SK-N-SH treated with all-trans-retinoic acid at 6 μM for 48 hours (cell line): ENCODE results near the gene MYEOV.

Experiments
- ATAC-seq: fragments of 200-7000 bp; cut with Tn5 transposase; 3 replicates; pipeline ENCODE4 v1.9.1; 2020; ENCODE audit warnings: mild to moderate bottlenecking, moderate library complexity
- ARNTL ChIP-seq: fragments of 450-650 bp; formaldehyde crosslinking; IDR thresholded peaks from 2 replicates; pipeline ENCODE4 v1.5.0; 2020; ENCODE audit warnings: low read depth, mild to moderate bottlenecking, moderate library complexity, borderline replicate concordance
- BACH2 ChIP-seq: fragments of 250-450 bp; sonication (Bioruptor Pico); IDR thresholded peaks from 2 replicates; pipeline ENCODE4 v1.9.0; 2021; ENCODE audit warnings: mild to moderate bottlenecking, borderline replicate concordance
- CSDC2 ChIP-seq: fragments of 250-450 bp; sonication (Bioruptor Pico); IDR thresholded peaks from 2 replicates; pipeline ENCODE4 v1.5.0; 2020; ENCODE audit warnings: mild to moderate bottlenecking, moderate library complexity
- ESRRG ChIP-seq: fragments of 250-450 bp; sonication (Bioruptor Pico); IDR thresholded peaks from 2 replicates; pipeline ENCODE4 v1.6.1; 2021; ENCODE audit warnings: mild to moderate bottlenecking
- GLIS3 ChIP-seq: fragments of 250-450 bp; sonication (Bioruptor Pico); IDR thresholded peaks from 2 replicates; pipeline ENCODE4 v1.5.0; 2020; ENCODE audit warnings: mild to moderate bottlenecking, moderate library complexity
- ISL1 ChIP-seq: fragments of 250-450 bp; sonication (Bioruptor Pico); IDR thresholded peaks from 2 replicates; pipeline ENCODE4 v2.1.2; 2022; ENCODE audit warnings: mild to moderate bottlenecking, moderate library complexity
- OSR1 ChIP-seq: fragments of 250-450 bp; sonication (Bioruptor Pico); IDR thresholded peaks from 2 replicates; pipeline ENCODE4 v1.8.0; 2022; ENCODE audit warnings: moderate library complexity, mild to moderate bottlenecking, inconsistent platforms
- PPARA ChIP-seq: fragments of 250-450 bp; sonication (Bioruptor Pico); IDR thresholded peaks from 2 replicates; pipeline ENCODE4 v1.5.0; 2020; ENCODE audit warnings: mild to moderate bottlenecking, borderline replicate concordance
- RARB ChIP-seq: fragments of 250-450 bp; sonication (Bioruptor Pico); IDR thresholded peaks from 2 replicates; pipeline ENCODE4 v1.8.0; 2021; ENCODE audit warnings: mild to moderate bottlenecking, moderate library complexity
- SNAI2 ChIP-seq: fragments of 250-450 bp; sonication (Bioruptor Pico); IDR thresholded peaks from 2 replicates; pipeline ENCODE4 v1.5.0; 2020; ENCODE audit warnings: mild to moderate bottlenecking, moderate library complexity
- TCF4 ChIP-seq: fragments of 250-450 bp; sonication (Bioruptor Pico); IDR thresholded peaks from 2 replicates; pipeline ENCODE4 v1.8.0; 2021; ENCODE audit warnings: mild to moderate bottlenecking, moderate library complexity, borderline replicate concordance
- TOX ChIP-seq: fragments of 250-450 bp; sonication (Bioruptor Pico); IDR thresholded peaks from 2 replicates; pipeline ENCODE4 v1.8.0; 2021; ENCODE audit warnings: mild to moderate bottlenecking, moderate library complexity, borderline replicate concordance
- ZC3H10 ChIP-seq: fragments of 250-450 bp; sonication (Bioruptor Pico); IDR thresholded peaks from 2 replicates; pipeline ENCODE4 v1.5.1; 2021; ENCODE audit warnings: mild to moderate bottlenecking, moderate library complexity
- ZFP3 ChIP-seq: fragments of 250-450 bp; sonication (Bioruptor Pico); IDR thresholded peaks from 2 replicates; pipeline ENCODE4 v1.5.0; 2020; ENCODE audit warnings: mild to moderate bottlenecking, moderate library complexity
- ZFP30 ChIP-seq: fragments of 450-650 bp; formaldehyde crosslinking; IDR thresholded peaks from 2 replicates; pipeline ENCODE4 v1.5.0; 2022; ENCODE audit warnings: mild to moderate bottlenecking, moderate library complexity
- ZNF565 ChIP-seq: fragments of 450-650 bp; formaldehyde crosslinking; conservative IDR thresholded peaks from 2 replicates; pipeline ENCODE4 v1.5.0; 2020; ENCODE audit warnings: low read depth, mild to moderate bottlenecking, moderate library complexity
- ZNF70 ChIP-seq: fragments of 450-650 bp; formaldehyde crosslinking; IDR thresholded peaks from 2 replicates; pipeline ENCODE4 v1.5.0; 2020; ENCODE audit warnings: mild to moderate bottlenecking, moderate library complexity
- ZNF8 ChIP-seq: fragments of 450-650 bp; formaldehyde crosslinking; IDR thresholded peaks from 2 replicates; pipeline ENCODE4 v1.5.0; 2020; ENCODE audit warnings: mild to moderate bottlenecking, moderate library complexity
- TF ChIP-seq, protein P1 (sequence below): fragments of 250-450 bp; sonication (Bioruptor Pico); IDR thresholded peaks from 2 replicates; pipeline ENCODE4 v1.5.0; 2020; ENCODE audit warnings: mild to moderate bottlenecking, moderate library complexity
- TF ChIP-seq, protein P2 (sequence below): fragments of 250-450 bp; sonication (Bioruptor Pico); IDR thresholded peaks from 2 replicates; pipeline ENCODE4 v1.8.0; 2021; ENCODE audit warnings: low read depth, mild to moderate bottlenecking, moderate library complexity, borderline replicate concordance
- TF ChIP-seq, protein P3 (sequence below): fragments of 250-450 bp; sonication (Bioruptor Pico); IDR thresholded peaks from 2 replicates; pipeline ENCODE4 v1.8.0; 2020; ENCODE audit warnings: mild to moderate bottlenecking, moderate library complexity, borderline replicate concordance
- TF ChIP-seq, protein P4 (sequence below): fragments of 250-450 bp; sonication (Bioruptor Pico); IDR thresholded peaks from 2 replicates; pipeline ENCODE4 v1.5.1; 2020; ENCODE audit warnings: low read depth, mild to moderate bottlenecking, moderate library complexity
- TF ChIP-seq, protein P5 (sequence below): fragments of 250-450 bp; sonication (Bioruptor Pico); IDR thresholded peaks from 2 replicates; pipeline ENCODE4 v1.5.1; 2021; ENCODE audit warnings: mild to moderate bottlenecking, moderate library complexity

Gene MYEOV

DNA sequence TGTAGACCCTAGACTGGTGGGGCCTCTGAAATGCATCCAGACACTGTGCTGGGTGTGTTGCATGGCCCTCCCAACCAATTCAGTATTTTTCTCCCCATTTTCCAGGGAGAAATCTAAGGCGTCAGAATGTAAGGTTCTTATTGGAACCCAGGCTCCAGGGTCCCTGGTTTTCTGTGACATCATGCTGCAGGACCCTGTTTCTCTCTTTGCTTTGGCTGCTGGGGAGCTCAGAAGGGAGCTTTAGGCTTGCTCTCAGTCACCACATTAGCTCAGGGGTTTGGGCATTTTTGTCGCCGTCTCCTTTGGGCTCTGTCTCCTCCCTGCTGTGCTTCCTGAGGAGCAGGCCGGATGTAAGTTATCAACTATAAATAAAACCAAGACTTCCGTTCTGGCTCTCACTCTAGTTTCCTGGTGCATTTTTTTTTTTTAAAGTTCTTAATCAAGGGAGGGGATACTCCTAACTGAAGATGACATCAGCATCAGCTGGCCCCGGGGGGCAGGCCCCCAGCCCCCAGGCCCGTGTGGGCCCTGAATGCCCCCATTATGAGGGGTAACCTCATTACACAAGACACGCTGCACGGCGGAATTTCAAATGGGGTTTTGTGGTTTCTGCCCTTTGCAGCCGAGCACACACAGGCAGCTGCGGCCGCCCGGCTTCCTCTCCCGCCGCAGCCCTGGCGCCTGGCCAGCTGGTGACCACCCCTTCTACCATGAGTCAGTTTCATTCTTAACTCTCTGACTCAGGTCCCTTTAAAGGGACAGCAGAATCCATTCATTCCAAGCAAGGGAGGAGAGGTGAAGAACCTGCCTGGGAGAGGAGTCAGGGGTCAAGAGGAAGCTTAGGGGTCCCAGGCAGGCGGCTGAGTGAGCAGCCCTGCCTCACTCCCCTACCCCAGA lies 3.2 kb downstream of the MYEOV start:
- TF ChIP-seq RARB, result no peak
- no peak for TF ChIP-seq CSDC2 (CRISPR knock-in tag)
- TF ChIP-seq TCF4 (CRISPR knock-in tag), result no peak
- TF ChIP-seq ARNTL (CRISPR knock-in tag), result no peak
- TF ChIP-seq PPARA (CRISPR knock-in tag), result no peak
- TF ChIP-seq ZC3H10 (CRISPR knock-in tag), result no peak
- no peak for TF ChIP-seq ESRRG (CRISPR knock-in tag)
- TF ChIP-seq GLIS3 (CRISPR knock-in tag), result no peak
- TF ChIP-seq, protein P1, sequence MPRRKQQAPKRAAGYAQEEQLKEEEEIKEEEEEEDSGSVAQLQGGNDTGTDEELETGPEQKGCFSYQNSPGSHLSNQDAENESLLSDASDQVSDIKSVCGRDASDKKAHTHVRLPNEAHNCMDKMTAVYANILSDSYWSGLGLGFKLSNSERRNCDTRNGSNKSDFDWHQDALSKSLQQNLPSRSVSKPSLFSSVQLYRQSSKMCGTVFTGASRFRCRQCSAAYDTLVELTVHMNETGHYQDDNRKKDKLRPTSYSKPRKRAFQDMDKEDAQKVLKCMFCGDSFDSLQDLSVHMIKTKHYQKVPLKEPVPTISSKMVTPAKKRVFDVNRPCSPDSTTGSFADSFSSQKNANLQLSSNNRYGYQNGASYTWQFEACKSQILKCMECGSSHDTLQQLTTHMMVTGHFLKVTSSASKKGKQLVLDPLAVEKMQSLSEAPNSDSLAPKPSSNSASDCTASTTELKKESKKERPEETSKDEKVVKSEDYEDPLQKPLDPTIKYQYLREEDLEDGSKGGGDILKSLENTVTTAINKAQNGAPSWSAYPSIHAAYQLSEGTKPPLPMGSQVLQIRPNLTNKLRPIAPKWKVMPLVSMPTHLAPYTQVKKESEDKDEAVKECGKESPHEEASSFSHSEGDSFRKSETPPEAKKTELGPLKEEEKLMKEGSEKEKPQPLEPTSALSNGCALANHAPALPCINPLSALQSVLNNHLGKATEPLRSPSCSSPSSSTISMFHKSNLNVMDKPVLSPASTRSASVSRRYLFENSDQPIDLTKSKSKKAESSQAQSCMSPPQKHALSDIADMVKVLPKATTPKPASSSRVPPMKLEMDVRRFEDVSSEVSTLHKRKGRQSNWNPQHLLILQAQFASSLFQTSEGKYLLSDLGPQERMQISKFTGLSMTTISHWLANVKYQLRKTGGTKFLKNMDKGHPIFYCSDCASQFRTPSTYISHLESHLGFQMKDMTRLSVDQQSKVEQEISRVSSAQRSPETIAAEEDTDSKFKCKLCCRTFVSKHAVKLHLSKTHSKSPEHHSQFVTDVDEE (CRISPR knock-in tag), result no peak
- TF ChIP-seq, protein P2, sequence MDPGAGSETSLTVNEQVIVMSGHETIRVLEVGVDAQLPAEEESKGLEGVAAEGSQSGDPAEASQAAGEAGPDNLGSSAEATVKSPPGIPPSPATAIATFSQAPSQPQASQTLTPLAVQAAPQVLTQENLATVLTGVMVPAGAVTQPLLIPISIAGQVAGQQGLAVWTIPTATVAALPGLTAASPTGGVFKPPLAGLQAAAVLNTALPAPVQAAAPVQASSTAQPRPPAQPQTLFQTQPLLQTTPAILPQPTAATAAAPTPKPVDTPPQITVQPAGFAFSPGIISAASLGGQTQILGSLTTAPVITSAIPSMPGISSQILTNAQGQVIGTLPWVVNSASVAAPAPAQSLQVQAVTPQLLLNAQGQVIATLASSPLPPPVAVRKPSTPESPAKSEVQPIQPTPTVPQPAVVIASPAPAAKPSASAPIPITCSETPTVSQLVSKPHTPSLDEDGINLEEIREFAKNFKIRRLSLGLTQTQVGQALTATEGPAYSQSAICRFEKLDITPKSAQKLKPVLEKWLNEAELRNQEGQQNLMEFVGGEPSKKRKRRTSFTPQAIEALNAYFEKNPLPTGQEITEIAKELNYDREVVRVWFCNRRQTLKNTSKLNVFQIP (CRISPR knock-in tag), result no peak
- TF ChIP-seq, protein P3, sequence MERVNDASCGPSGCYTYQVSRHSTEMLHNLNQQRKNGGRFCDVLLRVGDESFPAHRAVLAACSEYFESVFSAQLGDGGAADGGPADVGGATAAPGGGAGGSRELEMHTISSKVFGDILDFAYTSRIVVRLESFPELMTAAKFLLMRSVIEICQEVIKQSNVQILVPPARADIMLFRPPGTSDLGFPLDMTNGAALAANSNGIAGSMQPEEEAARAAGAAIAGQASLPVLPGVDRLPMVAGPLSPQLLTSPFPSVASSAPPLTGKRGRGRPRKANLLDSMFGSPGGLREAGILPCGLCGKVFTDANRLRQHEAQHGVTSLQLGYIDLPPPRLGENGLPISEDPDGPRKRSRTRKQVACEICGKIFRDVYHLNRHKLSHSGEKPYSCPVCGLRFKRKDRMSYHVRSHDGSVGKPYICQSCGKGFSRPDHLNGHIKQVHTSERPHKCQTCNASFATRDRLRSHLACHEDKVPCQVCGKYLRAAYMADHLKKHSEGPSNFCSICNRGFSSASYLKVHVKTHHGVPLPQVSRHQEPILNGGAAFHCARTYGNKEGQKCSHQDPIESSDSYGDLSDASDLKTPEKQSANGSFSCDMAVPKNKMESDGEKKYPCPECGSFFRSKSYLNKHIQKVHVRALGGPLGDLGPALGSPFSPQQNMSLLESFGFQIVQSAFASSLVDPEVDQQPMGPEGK (CRISPR knock-in tag), result peak; percentile 100
- TF ChIP-seq ZNF8, result no peak
- peak; percentile 93 for TF ChIP-seq ZFP3 (CRISPR knock-in tag)
- TF ChIP-seq SNAI2 (CRISPR knock-in tag), result no peak
- TF ChIP-seq, protein P4, sequence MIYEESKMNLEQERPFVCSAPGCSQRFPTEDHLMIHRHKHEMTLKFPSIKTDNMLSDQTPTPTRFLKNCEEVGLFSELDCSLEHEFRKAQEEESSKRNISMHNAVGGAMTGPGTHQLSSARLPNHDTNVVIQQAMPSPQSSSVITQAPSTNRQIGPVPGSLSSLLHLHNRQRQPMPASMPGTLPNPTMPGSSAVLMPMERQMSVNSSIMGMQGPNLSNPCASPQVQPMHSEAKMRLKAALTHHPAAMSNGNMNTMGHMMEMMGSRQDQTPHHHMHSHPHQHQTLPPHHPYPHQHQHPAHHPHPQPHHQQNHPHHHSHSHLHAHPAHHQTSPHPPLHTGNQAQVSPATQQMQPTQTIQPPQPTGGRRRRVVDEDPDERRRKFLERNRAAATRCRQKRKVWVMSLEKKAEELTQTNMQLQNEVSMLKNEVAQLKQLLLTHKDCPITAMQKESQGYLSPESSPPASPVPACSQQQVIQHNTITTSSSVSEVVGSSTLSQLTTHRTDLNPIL (CRISPR knock-in tag), result peak; percentile 57; the same call in 1 of the 2 replicates
- peak; percentile 56; the same call in 1 of the 2 replicates for TF ChIP-seq ISL1 (CRISPR knock-in tag)
- TF ChIP-seq BACH2 (CRISPR knock-in tag), result no peak
- TF ChIP-seq TOX (CRISPR knock-in tag), result no peak
- no peak for TF ChIP-seq ZNF70 (CRISPR knock-in tag)
- no peak for TF ChIP-seq ZFP30 (CRISPR knock-in tag)
- no peak for TF ChIP-seq OSR1 (CRISPR knock-in tag)
- no peak for TF ChIP-seq ZNF565 (CRISPR knock-in tag)
- TF ChIP-seq, protein P5, sequence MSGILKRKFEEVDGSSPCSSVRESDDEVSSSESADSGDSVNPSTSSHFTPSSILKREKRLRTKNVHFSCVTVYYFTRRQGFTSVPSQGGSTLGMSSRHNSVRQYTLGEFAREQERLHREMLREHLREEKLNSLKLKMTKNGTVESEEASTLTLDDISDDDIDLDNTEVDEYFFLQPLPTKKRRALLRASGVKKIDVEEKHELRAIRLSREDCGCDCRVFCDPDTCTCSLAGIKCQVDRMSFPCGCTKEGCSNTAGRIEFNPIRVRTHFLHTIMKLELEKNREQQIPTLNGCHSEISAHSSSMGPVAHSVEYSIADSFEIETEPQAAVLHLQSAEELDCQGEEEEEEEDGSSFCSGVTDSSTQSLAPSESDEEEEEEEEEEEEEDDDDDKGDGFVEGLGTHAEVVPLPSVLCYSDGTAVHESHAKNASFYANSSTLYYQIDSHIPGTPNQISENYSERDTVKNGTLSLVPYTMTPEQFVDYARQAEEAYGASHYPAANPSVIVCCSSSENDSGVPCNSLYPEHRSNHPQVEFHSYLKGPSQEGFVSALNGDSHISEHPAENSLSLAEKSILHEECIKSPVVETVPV (CRISPR knock-in tag), result no peak
- ATAC-seq, result peak; percentile 77

DNA sequence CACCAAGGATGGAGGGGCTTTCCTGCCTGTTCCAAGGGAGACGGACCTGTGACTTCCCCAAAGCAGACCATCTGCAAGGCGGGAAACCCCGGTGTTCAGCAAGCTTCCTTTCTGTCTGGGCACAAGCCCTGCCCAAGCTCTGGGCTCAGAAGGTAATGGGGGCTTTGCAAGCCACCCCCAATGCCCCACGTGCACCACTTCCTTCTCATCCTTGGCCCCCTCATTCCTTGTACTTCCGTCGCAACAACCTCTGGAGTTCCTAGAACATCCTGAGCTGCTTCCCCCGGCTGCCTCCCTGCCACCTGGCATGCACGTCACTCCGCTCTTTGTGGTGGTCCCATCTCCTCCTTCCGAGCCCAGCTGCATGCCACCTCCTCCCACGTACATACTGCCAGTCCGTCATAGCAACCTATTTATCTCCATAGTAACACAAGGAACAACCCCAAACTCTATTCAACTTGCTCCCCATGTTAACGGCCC lies 3.9 kb downstream of the MYEOV start:
- no peak for TF ChIP-seq ZNF70 (CRISPR knock-in tag)
- TF ChIP-seq, protein P3 (CRISPR knock-in tag), result no peak
- TF ChIP-seq, protein P4 (CRISPR knock-in tag), result no peak
- no peak for TF ChIP-seq ZNF565 (CRISPR knock-in tag)
- no peak for TF ChIP-seq TOX (CRISPR knock-in tag)
- TF ChIP-seq BACH2 (CRISPR knock-in tag), result no peak
- no peak for TF ChIP-seq ZC3H10 (CRISPR knock-in tag)
- TF ChIP-seq ISL1 (CRISPR knock-in tag), result no peak
- no peak for TF ChIP-seq ZFP3 (CRISPR knock-in tag)
- TF ChIP-seq SNAI2 (CRISPR knock-in tag), result no peak
- no peak for TF ChIP-seq GLIS3 (CRISPR knock-in tag)
- TF ChIP-seq ZNF8, result no peak
- TF ChIP-seq ZFP30 (CRISPR knock-in tag), result no peak
- no peak for TF ChIP-seq CSDC2 (CRISPR knock-in tag)
- ATAC-seq, result peak; percentile 11
